DND-41 (cell line): Measurements from ENCODE around the gene TSPAN17.

Experiments
- CTCF ChIP-seq: IDR thresholded peaks from 2 replicates; pipeline ENCODE4 v1.5.1; 2012; ENCODE audit warnings: borderline replicate concordance, low read length, moderate library complexity, mild to moderate bottlenecking; ENCODE audit not compliant: poor library complexity, severe bottlenecking; ENCODE audit errors: extremely low read depth
- EZH2 ChIP-seq: IDR thresholded peaks from 3 replicates; pipeline ENCODE4 v1.6.1; 2012; ENCODE audit warnings: borderline replicate concordance, low read depth, mild to moderate bottlenecking, moderate library complexity, low read length, inconsistent platforms; ENCODE audit not compliant: severe bottlenecking

- TF ChIP-seq CTCF (no peak), EZH2 (no peak)
These were observed 25.6 kb upstream of the TSPAN17 start for GRCh38 chr5:176621661-176622079.
